GM21515 (cell line): Measurements from ENCODE around the gene PSD2.

ENCODE experiments used
- ATAC-seq: cut with Tn5 transposase; IDR thresholded peaks from one replicate; pipeline ENCODE4 v1.9.1; 2021; ENCODE audit not compliant: unreplicated experiment

Gene PSD2

GRCh38 chr5:139872851-139873794 lies 77.5 kb downstream of the PSD2 start:
- no peak for ATAC-seq

DNA sequence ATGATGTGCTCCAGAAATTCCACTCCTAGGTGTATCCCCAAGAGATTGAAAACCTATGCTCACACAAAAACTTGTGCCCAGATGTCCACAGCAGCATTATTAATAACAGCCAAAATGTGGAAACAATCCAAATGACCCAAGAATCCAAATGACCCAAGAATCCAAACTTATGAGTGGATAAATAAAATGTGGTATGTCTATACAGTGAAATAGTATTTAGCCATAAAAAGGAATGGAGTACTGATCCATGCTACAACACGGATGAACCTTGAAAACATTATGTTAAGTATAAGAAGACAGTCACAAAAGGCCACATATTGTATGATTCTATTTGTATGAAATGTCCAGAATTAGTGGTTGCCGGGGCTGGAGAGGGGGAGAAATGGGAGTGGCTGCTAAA lies 80.3 kb downstream of the PSD2 start:
- ATAC-seq = no peak

DNA sequence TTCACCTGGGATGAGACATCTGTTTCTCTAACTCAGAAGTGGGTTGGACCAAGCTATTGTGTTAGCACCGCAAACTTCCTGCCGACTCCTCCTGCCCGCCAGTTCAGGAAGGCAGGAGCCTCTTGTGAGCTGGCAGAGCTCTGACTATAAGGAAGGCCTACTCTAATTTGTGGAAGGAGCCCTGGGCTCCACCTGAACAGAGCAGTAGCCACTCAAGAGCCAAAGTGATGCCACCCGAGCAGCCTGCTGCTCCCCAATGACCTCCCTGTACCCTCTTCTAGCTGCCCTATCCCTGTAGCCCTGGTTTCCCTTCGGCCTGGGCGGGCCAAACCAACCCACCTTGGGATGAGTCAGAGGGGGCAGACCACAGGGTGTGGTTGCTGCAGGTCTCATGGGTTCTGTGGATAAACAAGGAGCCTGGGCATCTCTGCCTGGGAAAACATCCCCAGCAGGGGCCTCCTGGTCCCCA lies 81.6 kb downstream of the PSD2 start:
- ATAC-seq = no peak

- ATAC-seq = no peak
Observed at GRCh38 chr5:139878093-139878492, 82.5 kb downstream of the PSD2 start.

- ATAC-seq = no peak
Observed at GRCh38 chr5:139880416-139881142, 85.0 kb downstream of the PSD2 start.

DNA sequence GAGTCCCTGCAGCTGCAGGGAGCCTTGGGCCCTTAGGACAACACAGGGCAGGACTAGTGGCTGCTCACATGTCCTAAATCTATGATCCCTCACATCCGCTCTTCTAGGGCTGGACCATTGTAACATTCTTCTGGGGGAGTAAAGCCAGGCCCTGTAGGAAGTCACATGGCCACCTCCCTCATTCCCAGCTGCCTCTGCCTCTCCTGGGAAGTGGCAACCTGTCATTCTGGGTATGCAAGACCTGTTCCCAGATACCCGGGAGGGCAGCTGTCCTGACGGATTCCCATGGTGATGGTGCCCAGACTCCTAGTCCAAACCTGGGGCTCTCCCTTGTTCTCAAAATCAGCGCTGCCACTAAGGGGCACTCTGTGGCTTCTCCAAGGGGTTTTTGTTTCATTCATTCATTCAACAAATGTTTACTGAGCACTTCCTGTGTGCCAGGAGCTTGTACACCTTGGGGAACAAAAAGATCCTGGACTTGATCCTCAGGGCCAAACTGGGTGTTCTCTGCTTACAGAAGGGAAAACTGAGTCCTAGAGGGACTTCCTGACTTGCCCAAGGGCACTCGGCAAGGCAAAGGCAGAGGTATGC lies 85.6 kb downstream of the PSD2 start:
- no peak for ATAC-seq

- no peak for ATAC-seq
Observed at GRCh38 chr5:139882316-139882715, 86.7 kb downstream of the PSD2 start.

DNA sequence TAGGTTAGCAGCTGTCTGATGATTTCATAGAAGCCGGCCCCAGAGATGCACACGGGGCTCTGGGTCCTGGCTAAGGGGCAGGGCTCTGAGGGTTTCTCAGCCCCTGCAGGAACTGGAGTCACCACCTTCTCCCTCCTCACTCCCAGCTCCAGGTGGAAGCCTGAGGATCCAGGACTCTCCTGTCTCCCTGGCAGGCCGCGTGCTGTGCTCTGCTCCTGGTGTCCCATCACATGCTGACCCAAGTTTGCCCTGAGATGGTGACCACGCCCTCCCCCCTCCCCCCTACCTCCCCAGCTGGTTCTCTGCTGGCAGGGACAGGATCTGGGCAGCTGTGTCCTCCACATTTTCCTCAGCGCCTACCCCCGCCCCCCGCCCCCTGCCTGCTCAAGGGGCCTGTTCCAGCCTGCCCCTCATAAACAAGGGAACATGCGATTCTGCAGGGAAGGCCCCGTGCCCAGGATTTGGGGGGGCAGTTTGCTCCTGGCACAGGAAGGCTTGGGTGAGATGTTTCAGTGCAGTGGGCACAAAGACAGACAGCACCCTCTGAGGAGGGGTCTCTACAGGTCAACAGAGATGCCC lies 87.4 kb downstream of the PSD2 start:
- no peak for ATAC-seq

GRCh38 chr5:139884144-139884543 lies 88.5 kb downstream of the PSD2 start:
- ATAC-seq = no peak

- ATAC-seq = no peak
Observed at GRCh38 chr5:139884734-139885133, 89.1 kb downstream of the PSD2 start.

DNA sequence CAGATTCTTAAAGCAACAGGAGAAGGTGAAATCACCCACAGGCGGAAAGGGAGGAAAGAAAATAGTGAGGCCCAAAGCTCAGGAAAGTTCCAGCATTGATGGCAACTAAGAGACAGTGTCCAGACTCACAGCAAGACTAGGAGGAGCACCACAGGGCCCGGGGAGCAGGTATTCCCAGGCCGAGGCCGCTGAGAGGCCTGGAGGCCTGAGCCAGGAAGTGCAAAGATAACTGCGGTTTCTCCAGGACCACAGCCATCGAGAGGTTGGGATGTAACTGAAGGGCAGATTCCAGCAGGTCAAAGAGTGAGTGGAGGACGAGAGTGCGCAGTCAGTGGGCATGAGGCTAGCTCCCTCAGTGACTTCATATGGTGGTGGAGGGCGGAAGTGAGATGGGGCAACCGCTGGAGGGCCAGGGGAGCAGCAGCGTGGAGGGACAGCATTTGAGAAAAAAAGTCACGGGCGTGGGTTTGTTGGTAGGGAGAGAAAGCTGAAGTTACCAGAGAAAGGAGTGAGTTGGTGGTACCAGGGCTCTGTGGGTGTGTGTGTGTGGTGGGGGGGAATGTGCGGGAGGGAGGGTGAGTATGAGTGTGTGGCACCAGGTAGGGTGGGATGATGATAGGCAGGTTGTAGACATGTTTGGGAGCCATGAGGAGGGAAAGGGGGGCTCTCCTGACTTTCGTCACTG lies 89.7 kb downstream of the PSD2 start:
- no peak for ATAC-seq

GRCh38 chr5:139885857-139886208 lies 90.2 kb downstream of the PSD2 start:
- ATAC-seq = no peak

- ATAC-seq = no peak
Observed at GRCh38 chr5:139886213-139886612, 90.6 kb downstream of the PSD2 start.

DNA sequence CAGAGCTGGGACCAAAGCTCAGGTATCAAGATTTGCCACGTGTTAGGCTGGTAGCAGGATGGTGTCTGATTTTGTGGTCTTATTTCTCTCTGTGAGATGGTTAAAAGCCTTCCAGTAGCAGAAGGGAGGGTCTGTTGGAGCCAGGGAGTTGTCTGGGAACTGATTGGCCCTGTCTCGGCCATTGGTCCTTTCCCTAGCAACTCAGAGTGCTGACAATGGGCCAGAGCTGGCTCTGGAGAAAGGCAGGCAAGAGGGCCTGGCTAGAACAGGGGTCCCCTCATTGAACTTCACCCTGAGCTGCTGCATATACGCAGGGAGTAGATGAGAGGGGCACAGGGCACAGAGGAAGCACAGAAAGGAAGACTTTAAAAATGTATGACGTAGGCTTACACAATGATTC lies 92.8 kb downstream of the PSD2 start:
- ATAC-seq = no peak

GRCh38 chr5:139889410-139889809 lies 93.8 kb downstream of the PSD2 start:
- ATAC-seq = no peak

GRCh38 chr5:139893873-139894272 lies 98.3 kb downstream of the PSD2 start:
- no peak for ATAC-seq
